ENCODE data around the gene MAST4. TPM values are rescaled to one million over a fixed set of nuclear protein-coding genes. Genes with fewer than 3 reads are reported as not detected.

Gene MAST4
- total RNA-seq, 1 experiment from 2014 or later = 10.9 TPM

DNA sequence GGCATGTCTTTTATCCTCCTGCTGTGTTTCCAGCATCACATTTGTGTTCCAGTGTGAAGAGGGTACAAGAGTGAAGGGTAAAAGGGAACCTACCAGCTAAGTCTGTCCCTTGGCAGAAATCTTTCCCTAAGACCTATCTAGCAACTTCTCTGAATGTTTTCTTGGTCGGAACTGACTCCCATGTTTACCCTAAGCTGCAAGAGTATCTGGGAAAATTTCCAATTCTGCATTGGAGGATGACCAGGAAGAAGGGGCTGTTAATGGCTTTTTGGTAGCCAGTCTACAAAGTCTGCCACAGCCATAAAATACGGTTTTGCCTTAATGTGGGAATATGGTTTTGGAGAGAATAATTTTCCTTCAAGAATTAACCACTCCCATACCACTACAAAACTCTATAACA is 75.1 kb downstream of the MAST4 start:
- CTCF ChIA-PET = no interaction called here
- Mint-ChIP-seq H3K27ac (ENCODE audit: unreplicated experiment) (no peak overlapping the region), H3K27me3 (ENCODE audit: unreplicated experiment) (peaks cover 96% of the 10 kb centered on the region), H3K4me1 (ENCODE audit: low read depth, unreplicated experiment) (no peaks in the 10 kb centered on the region), H3K9me3 (ENCODE audit: low read depth, unreplicated experiment) (no peaks in the 10 kb centered on the region), H3K4me3 (ENCODE audit: low read depth, unreplicated experiment) (no peak overlapping the region), H3K36me3 (ENCODE audit: insufficient read depth, unreplicated experiment) (no peaks in the 10 kb centered on the region)
- no peak for DNase-seq
- intact Hi-C loops (cut with micrococcal nuclease; ENCODE audit: unreplicated experiment) = no loop called here
- no TSS peak for BruUV-seq (replicated peaks)
- TF ChIP-seq, protein P1, sequence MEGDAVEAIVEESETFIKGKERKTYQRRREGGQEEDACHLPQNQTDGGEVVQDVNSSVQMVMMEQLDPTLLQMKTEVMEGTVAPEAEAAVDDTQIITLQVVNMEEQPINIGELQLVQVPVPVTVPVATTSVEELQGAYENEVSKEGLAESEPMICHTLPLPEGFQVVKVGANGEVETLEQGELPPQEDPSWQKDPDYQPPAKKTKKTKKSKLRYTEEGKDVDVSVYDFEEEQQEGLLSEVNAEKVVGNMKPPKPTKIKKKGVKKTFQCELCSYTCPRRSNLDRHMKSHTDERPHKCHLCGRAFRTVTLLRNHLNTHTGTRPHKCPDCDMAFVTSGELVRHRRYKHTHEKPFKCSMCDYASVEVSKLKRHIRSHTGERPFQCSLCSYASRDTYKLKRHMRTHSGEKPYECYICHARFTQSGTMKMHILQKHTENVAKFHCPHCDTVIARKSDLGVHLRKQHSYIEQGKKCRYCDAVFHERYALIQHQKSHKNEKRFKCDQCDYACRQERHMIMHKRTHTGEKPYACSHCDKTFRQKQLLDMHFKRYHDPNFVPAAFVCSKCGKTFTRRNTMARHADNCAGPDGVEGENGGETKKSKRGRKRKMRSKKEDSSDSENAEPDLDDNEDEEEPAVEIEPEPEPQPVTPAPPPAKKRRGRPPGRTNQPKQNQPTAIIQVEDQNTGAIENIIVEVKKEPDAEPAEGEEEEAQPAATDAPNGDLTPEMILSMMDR (IDR thresholded peaks at IDR 0.05; ENCODE audit: unreplicated experiment) = no peak

DNA sequence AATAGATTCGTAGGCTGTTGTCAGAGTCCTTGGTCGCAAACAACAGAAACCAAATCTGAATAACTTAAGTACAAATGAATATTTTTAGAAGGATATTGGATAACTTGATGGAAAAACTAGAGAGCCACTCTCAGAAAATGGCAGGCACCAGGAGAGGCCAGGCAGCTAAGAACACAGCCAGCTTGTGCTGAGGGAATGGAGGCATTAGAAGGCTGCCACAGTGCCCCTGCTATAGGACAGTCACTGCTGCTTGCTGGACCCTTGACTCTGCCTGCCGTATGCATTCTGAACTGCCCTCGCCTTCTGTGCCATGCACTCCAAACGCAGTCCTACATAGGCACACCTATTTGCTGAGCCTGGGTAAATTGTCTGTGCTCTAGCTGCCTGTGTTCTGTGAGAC is 78.6 kb downstream of the MAST4 start:
- DNase-seq = no peak
- Mint-ChIP-seq H3K36me3 (ENCODE audit: insufficient read depth, unreplicated experiment) (no peaks in the 10 kb centered on the region), H3K9me3 (ENCODE audit: low read depth, unreplicated experiment) (no peaks in the 10 kb centered on the region), H3K27ac (ENCODE audit: unreplicated experiment) (no peak overlapping the region), H3K27me3 (ENCODE audit: unreplicated experiment) (peaks cover 96% of the 10 kb centered on the region), H3K4me3 (ENCODE audit: low read depth, unreplicated experiment) (no peak overlapping the region), H3K4me1 (ENCODE audit: low read depth, unreplicated experiment) (no peaks in the 10 kb centered on the region)
- intact Hi-C loops (cut with micrococcal nuclease; ENCODE audit: unreplicated experiment) = no loop called here
- CTCF ChIA-PET = interaction anchor here (0.6 kb wide), 1 partner anchor 1284 kb away, joined by 3 read pairs; no protein-coding TSS in a partner anchor
- no TSS peak for BruUV-seq (replicated peaks)
- TF ChIP-seq, protein P1 (IDR thresholded peaks at IDR 0.05; ENCODE audit: unreplicated experiment) = no peak

DNA sequence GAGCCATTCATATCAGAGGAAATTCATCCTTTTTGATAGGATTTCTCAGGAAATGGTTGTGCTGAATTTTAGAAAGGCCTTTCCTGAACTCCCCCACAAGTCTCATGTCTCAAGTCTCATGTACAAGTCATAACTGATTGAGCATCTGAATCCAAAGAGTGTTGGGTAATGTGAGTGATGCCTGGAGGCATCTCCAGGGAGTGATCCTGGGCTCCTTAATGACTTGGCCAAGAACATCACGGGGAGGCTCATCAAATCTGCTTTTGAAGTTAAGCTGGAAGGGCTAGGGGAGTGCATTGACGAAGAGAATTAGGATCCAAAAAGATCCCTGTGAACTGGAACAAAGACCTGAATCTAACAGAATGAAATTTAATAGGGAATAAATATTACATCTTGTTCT is 79.2 kb downstream of the MAST4 start:
- BruUV-seq (replicated peaks) = no TSS peak
- intact Hi-C loops (cut with micrococcal nuclease; ENCODE audit: unreplicated experiment) = no loop called here
- Mint-ChIP-seq H3K4me1 (ENCODE audit: low read depth, unreplicated experiment) (no peaks in the 10 kb centered on the region), H3K36me3 (ENCODE audit: insufficient read depth, unreplicated experiment) (no peaks in the 10 kb centered on the region), H3K27me3 (ENCODE audit: unreplicated experiment) (peaks cover 96% of the 10 kb centered on the region), H3K4me3 (ENCODE audit: low read depth, unreplicated experiment) (no peak overlapping the region), H3K9me3 (ENCODE audit: low read depth, unreplicated experiment) (no peaks in the 10 kb centered on the region), H3K27ac (ENCODE audit: unreplicated experiment) (no peak overlapping the region)
- CTCF ChIA-PET = no interaction called here
- DNase-seq = no peak
- TF ChIP-seq, protein P1 (IDR thresholded peaks at IDR 0.05; ENCODE audit: unreplicated experiment) = no peak

DNA sequence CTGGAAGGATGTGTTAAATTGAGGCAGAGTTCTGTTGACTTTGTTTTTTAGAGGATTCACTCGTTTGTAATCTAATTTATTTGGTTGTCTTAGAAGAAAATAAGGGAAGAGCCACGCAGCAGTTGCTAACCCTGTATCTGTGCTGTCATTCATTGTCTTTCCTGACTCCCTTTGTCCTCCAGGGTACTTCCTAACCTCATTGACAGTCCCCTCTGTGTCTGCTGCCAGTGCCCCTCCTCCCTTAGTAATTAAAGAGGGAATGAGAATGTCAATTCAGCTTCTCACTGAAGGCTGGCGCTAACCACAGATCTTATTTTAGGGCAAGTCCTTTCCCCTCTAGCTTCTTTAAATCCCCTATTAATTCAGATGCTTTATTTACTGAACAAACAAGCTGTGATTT is 84.0 kb downstream of the MAST4 start:
- Mint-ChIP-seq H3K4me1 (ENCODE audit: low read depth, unreplicated experiment) (no peaks in the 10 kb centered on the region), H3K36me3 (ENCODE audit: insufficient read depth, unreplicated experiment) (no peaks in the 10 kb centered on the region), H3K9me3 (ENCODE audit: low read depth, unreplicated experiment) (no peaks in the 10 kb centered on the region), H3K27me3 (ENCODE audit: unreplicated experiment) (peaks cover 83% of the 10 kb centered on the region), H3K27ac (ENCODE audit: unreplicated experiment) (no peak overlapping the region), H3K4me3 (ENCODE audit: low read depth, unreplicated experiment) (no peak overlapping the region)
- intact Hi-C loops (cut with micrococcal nuclease; ENCODE audit: unreplicated experiment) = no loop called here
- CTCF ChIA-PET = interaction anchor here (0.7 kb wide), 1 partner anchor 10 kb away, joined by 3 read pairs; no protein-coding TSS in a partner anchor
- BruUV-seq (replicated peaks) = no TSS peak
- TF ChIP-seq, protein P1 (IDR thresholded peaks at IDR 0.05; ENCODE audit: unreplicated experiment) = no peak
- no peak for DNase-seq
